HG02973 (cell line): ENCODE data around the gene SEPTIN8.

ENCODE experiments used
- ATAC-seq: cut with Tn5 transposase; IDR thresholded peaks from one replicate; pipeline ENCODE4 v1.9.1; 2021; ENCODE audit warnings: moderate library complexity; ENCODE audit not compliant: unreplicated experiment

Gene SEPTIN8

DNA sequence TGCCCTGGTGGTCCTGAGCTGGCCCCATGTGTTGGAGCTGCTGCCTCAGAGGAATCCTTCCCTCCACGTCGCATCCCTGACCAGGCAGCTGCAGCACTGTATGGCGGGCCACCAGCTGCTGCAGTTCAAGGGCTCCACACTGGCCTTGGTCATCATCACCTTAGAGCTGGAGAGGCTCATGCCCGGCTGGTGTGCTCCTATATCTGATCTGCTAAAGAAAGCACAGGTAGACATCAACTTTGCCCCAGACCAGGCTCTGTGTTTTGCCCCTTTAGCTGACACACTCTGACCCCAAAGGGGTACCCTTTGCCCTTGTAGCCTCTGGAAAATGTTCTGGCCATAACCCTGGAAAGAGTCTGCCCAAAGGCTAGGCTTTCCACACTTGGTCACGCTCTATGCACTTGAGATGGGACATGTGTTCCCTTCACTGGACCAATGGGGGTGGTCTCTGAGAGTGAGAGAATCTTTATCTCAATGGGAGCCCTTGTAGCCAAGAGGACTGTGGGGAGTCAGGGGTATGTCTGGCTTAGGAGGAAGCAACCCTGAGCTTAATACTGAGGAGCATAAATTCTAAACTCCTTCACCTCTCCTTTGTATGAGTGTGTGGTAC lies 25.0 kb downstream of the SEPTIN8 start:
- no peak for ATAC-seq

DNA sequence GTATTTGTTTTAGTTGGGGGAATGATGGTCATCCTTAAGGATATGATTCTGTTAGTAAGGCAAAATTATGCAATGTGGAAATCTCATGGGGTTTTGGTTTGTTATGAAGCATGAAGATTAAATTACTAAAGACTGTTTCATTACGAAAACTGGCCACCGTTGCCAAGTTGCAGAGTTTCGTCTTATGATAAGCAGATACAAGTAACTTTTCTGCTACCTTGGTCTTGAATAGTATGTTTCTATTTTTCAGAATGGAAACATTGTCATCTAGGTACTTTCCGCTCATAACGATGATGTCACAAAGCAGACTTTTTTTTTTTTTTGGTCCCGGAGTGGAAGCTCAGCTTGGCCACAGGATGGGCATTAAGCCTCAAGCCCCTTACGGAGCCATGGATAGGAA lies 25.6 kb downstream of the SEPTIN8 start:
- ATAC-seq, result peak; percentile 46

DNA sequence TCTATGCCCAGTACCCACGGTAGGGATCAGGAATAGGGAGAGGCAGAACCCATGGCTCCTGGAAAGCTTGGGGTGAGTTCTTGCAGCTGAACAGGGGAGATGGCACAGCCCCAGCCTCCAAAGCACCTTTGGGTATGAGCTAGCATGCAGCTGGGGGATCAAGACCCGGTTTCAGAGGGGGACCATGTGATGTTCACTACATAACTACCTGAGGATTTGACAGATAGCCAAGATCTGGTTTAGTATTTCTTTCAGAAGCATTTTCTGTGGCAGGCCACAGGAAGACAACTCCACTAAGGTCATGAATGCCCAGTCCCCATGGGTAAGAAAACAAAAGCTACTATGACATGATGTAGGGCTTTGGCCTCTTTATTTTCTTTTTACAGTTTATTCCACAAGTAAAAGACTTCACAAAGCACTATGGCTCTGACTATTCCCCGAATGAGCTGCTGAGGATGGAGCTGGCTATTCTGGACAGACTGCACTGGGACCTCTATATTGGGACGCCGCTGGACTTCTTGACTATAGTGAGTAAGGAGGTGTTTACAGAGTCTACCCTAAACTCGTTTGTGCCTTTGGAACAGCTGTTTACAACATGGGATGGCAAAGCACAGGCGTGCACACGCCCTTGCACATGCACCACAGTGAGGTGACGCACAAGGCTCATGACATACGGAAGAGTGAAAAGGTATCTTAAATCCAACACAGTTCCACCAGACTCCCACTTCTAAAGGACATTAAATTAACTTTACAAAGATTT lies 26.4 kb downstream of the SEPTIN8 start:
- ATAC-seq, result peak; percentile 37

DNA sequence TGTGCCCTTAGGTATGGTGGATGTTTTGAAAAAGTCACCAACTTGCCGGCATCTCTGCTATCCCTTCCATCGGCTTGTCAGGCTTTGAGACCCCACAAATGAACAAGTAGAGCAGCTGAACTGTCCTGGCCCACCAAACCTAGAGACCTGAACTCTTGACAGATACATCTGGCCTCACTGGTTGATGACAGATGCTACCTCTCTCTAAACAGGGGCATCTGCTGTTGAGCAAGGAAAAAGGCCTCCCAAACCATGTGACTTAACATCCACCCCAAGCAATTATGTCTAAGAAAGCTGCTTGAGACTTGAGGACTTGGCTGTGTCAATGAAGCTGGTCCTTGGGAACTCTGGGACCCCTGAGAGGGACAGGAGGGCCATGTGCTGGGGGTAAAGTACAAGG lies 27.5 kb downstream of the SEPTIN8 start:
- no peak for ATAC-seq

DNA sequence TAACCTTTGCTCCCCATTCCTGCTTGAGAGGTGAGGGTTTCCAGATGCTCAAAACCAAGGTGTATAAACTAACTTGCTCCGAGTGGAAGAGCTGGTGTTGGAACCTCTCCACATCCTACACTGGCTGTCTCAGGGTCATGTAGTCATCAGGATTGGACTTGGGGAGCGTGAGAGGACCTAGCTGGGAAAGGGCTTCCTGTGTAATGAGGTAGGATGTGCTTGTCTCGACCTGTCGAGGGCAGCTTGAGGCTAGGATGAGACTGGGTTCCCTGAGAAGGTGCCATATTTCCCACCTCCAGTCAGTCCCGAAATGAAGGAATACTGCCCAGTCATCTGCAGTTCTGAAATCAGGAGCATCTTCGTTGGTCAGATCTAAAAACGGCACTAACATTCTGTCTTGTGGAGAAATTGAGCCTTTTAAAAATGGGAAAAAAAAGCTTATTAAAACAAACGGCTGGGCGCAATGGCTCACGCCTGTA lies 28.5 kb downstream of the SEPTIN8 start:
- no peak for ATAC-seq

DNA sequence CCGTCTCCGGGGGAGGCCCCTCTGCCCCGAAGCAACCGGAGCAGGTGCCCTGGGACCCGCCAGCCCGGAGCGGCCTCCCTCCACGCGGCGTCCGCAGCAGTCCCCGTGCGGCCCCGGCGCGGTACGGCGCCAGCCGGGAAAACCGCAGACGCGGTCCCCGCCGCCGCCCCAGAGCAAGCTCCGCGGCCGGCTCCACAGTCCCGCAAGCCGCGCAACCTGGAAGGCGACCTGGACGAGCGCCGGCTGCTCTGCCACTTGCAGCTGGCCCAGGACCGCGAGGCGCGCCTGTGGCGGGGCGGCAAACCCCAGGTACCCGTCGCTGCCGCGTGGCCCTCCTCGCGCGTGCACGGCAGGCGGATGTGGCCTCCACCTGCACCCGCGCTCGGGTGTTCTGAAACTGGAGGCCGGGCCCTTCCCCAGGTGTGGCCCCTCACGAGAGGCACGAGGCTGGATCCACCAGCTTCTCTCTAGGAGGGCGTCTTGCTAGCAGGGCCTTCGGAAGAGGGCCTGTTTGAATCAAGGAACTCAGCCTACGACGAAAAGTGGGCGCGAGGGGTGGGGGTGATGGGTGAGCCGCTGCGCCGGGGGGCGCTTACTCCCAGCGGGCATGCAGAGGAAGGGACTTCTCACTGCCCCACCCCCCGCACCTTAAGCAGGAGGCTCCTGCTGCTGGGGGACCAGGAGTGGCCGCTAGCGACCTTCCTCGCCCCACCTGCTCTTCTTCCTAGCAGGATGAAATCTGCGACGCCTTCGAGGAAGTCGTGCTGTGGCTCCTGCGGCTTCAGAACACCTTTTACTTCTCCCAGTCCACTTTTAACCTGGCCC lies 29.2 kb downstream of the SEPTIN8 start:
- ATAC-seq, result no peak

DNA sequence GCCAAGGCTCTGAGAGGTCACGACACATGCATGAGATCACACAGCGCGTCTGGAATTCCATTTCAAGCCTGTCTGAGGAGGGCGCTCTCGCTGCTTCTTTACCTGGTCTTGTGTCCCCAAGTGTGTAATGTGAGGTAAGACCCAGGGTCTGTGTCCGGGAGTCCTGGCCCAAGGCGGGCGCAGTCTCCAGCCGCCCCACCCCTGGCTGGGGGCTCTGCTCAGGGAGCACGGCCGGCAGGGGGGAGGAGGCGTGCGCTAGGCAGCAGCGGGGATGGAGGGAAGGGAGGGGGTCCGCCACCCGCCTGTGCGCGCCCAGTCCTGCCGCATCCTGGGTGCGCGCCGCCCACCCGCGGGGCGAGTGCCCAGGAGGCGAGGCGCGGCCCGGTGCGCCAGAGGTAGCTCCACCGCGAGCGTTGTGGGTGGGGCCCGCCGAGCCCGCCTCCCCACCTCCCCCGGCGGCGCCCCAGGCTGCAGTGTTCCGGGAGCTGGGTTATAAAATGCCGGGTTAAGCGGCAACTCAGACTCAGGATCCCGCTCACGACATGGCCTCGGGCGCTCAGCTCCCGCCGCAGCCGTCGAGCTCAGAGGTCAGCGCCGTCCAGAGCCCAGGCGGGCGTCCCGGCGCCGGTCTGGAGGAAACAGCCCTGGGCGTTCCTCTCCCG lies 30.0 kb downstream of the SEPTIN8 start, which contains the start of gene CCNI2:
CCNI2 (plus strand) TSS at position 473 of the 662 bp plus-strand sequence; CDS start at position 543, 70 bp downstream.
- ATAC-seq, result no peak

DNA sequence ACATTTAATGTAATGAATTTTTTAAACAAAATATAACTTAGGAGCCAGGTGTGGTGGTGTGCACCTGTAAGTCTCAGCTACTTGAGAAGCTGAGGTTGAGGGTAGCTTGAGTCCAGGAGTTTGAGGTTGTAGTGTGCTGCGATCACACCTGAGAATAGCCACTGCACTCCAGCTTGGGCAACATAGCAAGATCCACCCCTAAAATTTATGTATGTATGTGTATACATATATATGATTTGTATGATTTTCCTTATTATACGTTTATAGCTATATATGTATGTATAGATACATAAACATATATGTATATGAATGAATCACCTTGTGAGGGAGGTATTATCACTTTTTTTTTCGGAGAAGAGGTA lies 30.5 kb downstream of the SEPTIN8 start:
- ATAC-seq, result no peak

DNA sequence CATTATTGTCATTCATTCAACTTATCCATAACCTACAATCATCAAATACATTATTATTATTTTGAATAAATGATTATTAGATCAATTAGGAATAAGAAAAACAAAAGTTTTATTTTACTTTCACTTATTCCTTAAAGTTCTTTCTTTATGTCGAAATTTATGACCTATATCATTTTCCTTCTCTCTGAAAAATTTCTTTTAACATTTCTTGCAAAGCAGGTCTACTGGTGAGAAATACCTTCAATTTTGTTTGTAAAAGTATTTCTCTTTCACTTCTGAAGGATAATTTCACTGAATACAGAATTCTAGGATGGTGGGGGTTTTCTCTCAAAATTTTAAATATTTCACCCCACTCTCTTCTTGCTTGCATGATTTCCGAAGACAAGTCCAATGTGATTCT lies 32.4 kb downstream of the SEPTIN8 start:
- ATAC-seq, result no peak

DNA sequence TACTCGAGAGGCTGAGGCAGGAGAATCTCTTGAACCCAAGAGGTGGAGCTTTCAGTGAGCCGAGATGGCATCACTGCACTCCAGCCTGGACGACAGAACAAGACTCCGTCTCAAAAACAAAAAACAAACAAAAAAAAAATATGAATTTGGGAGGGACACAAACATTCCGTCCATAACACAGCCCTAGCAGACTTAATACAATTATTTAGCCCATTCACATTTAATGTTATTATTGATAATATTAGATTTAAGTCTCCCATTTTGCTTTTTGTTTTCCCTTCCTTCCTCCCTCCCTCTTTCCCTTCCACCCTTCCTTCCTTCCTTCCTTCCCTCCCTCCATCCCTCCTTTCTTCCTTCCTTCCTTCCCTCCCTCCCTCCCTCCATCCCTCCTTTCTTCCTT lies 34.4 kb downstream of the SEPTIN8 start:
- no peak for ATAC-seq

DNA sequence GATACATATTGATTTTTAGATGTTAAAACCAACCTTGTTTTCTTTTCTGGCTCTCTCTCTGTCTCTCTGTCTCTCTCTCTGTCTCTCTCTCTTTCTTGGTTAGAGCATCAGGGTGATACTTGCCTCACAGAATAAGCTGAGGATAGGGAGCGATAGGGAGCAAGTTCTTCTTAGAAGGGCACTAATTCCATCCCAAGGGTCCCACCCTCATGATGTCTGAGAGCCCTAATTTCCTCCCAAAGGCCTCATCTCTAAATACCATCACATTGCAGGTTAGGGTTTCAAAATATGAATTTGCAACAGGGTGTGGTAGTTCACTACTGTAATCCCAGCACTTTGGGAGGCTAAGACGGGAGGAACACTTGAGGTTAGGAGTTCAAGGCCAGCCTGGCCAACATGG lies 34.9 kb downstream of the SEPTIN8 start:
- ATAC-seq, result no peak

DNA sequence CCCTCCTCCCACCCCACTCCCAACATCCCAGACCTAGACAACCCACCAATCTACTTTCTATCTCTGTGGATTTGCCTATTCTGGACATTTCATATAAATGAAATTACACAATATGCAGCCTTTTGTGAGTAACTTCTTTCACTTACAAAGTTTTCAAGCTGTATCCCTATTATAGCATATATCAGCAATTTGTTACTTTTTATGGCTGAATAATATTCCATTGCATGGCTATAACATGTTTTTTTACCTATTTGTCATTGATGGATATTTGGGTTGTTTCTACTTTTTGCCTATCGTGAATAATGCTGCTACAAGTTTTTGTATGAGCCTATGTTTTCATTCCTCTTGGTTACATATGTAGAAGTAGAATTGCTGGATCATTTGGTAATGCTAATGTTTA lies 37.8 kb downstream of the SEPTIN8 start:
- ATAC-seq, result no peak

DNA sequence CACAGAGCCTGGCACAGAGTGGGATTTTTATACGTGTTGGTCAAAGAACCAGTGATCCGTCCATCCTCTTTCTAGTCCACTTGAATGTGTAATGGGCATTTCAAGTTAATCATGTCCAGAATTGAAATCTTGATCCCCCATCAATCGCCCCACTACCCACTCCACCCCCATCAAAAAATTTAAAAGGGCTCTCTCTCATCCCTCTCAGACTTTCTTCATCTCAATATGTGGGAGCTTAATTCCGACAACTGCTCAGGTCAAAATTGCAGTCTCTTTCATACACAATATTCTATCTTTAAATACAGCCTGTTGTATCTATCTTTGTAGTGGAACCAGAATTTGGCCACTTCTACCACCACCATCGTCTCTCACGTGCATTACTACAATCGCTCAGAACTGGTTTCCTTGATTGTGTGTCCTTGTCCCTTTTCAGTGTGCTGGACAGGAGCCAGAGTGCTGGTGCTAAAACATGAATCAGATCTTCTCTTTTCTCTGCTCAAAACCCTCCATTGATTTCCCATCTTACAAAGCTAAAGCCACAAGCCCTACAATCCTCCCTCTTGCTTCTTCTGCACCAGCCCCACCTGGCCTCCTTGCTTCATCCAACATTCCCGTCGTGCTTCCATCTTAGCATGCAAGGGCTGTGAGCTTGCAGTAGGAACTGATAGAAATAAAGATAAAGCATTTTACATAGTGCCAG lies 38.9 kb downstream of the SEPTIN8 start:
- ATAC-seq, result no peak

DNA sequence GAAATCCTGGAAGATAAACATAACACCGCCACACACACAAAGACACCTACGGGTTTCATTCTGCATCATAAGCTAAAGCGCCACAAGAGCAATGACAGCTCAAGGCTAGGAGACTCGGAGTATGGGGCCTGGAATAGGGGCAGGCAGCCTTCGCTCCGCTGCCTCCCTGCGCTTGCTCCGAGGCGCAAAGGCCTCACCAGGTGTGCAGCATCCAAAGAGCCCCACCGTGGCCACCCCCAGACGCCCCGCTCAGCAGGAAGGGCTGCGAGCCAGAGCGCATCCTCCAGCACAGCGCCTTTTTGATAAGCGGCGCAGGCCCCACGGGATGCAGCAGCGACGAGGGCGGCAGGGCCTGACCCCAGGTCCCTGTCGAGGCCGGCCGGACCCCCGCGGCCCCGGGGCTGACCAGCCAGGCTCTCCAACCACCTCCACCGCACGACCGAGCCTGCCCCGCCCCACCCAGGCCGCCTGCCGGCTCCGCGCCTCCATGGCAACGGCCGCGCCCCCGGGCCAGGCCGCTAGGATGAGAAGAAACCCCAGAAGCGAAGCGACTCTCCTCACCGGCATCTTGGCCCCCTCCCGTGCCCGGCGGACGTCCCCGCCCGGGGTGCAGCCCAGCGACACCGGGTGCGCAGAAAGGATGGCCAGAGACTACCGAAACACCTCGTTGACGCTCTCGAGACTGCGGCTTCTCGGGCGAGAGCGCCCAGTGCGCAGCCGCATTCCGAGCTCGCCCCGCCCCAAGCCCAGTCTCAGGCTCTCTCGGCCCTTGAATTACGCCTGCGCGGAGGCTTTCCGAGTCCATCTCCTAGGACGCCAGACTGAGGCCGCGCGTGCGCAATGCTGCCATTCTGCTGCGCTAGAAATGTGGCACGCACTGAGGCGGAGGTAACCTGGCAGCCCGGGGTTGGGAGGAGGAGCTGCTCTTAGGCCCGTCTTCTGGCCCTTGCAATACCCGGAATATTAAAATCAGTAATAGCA lies 39.9 kb downstream of the SEPTIN8 start, which contains the start of gene KIF3A:
KIF3A (minus strand) TSS at position 694 of the 981 bp plus-strand sequence; CDS start at position 567, 127 bp downstream.
- ATAC-seq, result peak; percentile 80

DNA sequence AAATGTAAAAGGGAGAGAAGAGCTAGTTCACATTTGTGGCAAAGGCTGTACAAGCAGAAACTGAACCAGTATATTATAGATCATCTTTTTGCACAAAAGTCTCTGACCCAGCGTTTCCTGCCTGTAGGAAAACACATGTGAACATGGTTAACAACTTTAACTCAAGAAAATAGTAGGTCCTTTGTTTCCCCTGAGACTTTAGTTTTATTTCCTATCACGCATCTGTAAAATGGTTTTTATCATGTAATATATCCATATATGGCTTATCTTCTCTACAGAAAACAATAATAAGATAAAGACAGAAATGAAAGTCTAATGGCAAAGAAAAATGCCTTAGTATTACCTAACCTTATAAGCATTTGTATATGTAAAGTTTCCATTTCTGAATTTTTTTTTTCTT lies 42.4 kb downstream of the SEPTIN8 start:
- ATAC-seq, result no peak

DNA sequence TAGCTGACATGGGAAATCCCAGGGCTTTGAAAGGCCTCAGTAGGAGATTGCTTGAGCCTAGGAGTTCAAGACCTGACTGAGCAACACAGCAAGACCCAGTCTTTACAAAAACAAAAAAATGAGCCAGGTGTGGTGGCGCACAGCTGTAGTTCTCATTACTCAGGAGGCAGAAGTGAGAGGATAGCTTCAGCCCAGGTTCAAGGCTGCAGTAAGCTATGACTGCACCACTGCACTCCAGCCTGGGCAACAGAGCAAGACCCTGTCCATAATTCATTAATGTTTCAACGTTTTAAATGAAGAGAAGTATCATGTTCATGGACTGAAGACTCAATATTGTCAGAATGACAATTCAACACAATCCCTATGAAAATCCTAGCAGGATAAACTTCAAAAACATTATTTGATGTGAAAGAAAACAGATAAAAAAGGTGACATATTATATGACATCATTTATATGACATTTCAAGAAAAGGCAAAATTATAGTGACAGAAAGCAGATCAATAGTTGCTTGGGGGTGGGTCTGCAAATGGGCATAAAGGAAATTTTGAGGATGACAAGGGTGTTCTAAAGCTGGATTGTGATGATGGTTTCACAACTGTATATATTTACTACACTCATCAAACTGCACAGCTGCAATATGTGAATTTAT lies 43.4 kb downstream of the SEPTIN8 start:
- ATAC-seq, result no peak

DNA sequence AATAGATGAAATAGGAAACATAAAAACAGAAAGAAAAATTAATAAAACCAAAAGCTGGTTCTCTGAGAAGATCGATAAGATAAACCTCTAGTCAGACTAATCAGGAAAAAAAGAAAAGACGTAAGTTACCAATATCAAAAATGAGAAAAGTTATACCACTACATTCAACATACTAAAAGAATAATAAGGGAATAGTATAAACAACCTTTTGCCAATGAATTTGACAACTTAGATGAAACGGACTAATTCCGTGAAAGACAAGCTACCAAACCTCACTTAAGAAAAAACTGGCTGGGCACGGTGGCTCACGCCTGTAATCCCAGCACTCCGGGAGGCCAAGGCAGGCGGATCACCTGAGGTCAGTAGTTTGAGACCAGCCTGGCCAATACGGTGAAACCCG lies 47.1 kb downstream of the SEPTIN8 start:
- ATAC-seq, result no peak

DNA sequence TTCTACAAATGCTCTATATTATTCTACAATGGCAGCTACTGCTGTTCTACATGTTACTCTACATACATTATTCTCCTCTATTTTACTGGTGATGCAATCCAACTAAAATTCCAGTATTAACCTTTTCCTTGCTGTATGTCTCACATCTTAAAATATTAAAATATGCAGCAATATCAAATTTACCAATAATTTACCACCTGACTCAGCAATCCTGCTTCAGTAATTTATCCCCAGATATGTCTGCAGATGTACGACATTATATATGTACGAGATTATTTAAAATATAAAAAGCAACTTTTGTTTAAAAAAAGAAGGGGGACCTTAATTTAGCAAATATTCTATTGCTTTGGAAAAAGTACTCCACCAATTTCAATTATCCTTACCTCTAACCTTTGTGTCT lies 51.3 kb downstream of the SEPTIN8 start:
- no peak for ATAC-seq
